ENCODE results near the gene TNS3. TPM values are rescaled to one million over a fixed set of nuclear protein-coding genes. Genes with fewer than 3 reads are reported as not detected.

TNS3 gene
- total RNA-seq, 1 experiment from 2014 or later, result 143 TPM

DNA sequence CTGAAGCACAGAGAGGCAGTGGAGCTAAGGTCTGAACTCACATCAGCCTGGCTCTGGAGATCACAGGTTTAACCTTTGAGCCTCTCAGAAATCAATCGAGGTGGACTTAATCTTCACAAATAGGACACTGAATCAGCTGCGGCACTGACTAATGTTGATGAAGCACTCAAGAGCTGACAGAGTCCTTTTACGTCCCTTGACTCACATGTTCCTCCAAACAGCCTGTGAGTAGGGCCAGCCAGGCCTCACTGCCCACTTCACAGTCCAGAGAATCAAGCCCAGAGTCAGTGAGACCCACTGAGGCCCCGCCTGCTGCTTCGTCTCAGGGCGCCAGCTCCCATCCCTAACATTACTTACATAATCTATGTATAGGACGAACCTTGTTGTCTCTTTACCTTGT lies 63.1 kb downstream of the TNS3 start:
- DNase-seq, result no peak
- no peak overlapping the region for H3K4me3 ChIP-seq
- H3K36me3 ChIP-seq (ENCODE audit: low read depth), result peaks cover 72% of the 10 kb centered on the region
- ChIA-PET CTCF (no interaction called here), POLR2A (ENCODE audit: unreplicated experiment) (no interaction called here)
- H2AFZ ChIP-seq, result no peak overlapping the region
- peaks cover 98% of the 10 kb centered on the region for H3K79me2 ChIP-seq (ENCODE audit: low read depth)
- H4K20me1 ChIP-seq (ENCODE audit: insufficient read depth), result peaks cover 91% of the 10 kb centered on the region
- BruUV-seq (replicated peaks), result no TSS peak
- no peak overlapping the region for H3K4me2 ChIP-seq
- H3K9me2 ChIP-seq (ENCODE audit: insufficient read depth), result no peaks in the 10 kb centered on the region
- intact Hi-C loops (cut with micrococcal nuclease; ENCODE audit: unreplicated experiment), result no loop called here
- H3K9me3 ChIP-seq (ENCODE audit: insufficient read depth, low read depth), result no peaks in the 10 kb centered on the region
- H3K27me3 ChIP-seq (ENCODE audit: insufficient read depth, low read depth), result no peaks in the 10 kb centered on the region
- peaks cover 16% of the 10 kb centered on the region for H3K4me1 ChIP-seq (replicated peaks; ENCODE audit: insufficient read depth)
- TF ChIP-seq CTCF (conservative IDR thresholded peaks at IDR 0.05) (no peak), EZH2 (IDR thresholded peaks at IDR 0.05; ENCODE audit: low read depth) (no peak)
- no peak overlapping the region for H3K27ac ChIP-seq
- H3F3A ChIP-seq (ENCODE audit: insufficient read depth, low read depth), result peaks cover 66% of the 10 kb centered on the region; the same call in 1 of the 2 replicates

DNA sequence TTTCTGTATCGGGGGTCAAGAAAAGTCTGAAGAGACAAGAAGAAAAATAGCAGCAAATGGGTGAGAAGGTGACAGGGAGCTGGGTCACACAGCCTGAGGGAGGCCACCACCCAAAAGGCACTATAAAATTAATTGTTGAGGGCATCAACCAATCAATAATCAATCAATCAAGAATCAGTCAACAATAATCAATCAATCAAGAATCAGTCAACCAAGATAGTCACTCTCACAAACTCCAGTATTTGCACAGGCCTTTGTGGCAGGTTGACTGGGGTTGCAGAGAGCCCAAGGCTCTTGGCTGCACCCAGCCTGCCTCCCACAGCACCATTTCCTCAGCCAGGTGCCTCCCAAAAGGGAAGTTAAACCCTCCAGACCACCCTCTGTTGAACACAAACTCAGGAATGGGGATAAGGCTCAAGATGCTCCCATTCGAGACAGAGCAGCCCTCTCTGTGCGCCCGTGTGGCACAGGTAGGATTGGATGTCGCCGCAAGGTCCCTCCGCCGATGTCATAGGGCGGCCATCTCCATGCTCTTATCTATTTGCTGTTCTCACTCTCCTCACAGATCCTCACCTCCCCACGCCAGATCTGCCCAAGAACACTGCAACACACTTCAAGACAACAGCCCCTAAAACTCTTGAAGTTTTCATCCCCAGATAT lies 64.0 kb downstream of the TNS3 start:
- intact Hi-C loops (cut with micrococcal nuclease; ENCODE audit: unreplicated experiment), result no loop called here
- no TSS peak for BruUV-seq (replicated peaks)
- H3K27ac ChIP-seq, result no peak overlapping the region
- H3K9me3 ChIP-seq (ENCODE audit: insufficient read depth, low read depth), result no peaks in the 10 kb centered on the region
- H3K79me2 ChIP-seq (ENCODE audit: low read depth), result peaks cover 97% of the 10 kb centered on the region
- peaks cover 69% of the 10 kb centered on the region for H3F3A ChIP-seq (ENCODE audit: insufficient read depth, low read depth)
- H3K4me1 ChIP-seq (replicated peaks; ENCODE audit: insufficient read depth), result peaks cover 24% of the 10 kb centered on the region
- CTCF ChIA-PET, result no interaction called here
- H3K36me3 ChIP-seq (ENCODE audit: low read depth), result peaks cover 68% of the 10 kb centered on the region
- TF ChIP-seq EZH2 (IDR thresholded peaks at IDR 0.05; ENCODE audit: low read depth), result no peak
- no peak for TF ChIP-seq CTCF (conservative IDR thresholded peaks at IDR 0.05)
- H3K9me2 ChIP-seq (ENCODE audit: insufficient read depth), result no peaks in the 10 kb centered on the region
- no peak overlapping the region for H3K4me3 ChIP-seq
- DNase-seq, result no peak
- no peak overlapping the region for H2AFZ ChIP-seq
- H3K4me2 ChIP-seq, result no peak overlapping the region
- no peaks in the 10 kb centered on the region for H3K27me3 ChIP-seq (ENCODE audit: insufficient read depth, low read depth)
- POLR2A ChIA-PET (ENCODE audit: unreplicated experiment), result no interaction called here
- peaks cover 91% of the 10 kb centered on the region for H4K20me1 ChIP-seq (ENCODE audit: insufficient read depth)

DNA sequence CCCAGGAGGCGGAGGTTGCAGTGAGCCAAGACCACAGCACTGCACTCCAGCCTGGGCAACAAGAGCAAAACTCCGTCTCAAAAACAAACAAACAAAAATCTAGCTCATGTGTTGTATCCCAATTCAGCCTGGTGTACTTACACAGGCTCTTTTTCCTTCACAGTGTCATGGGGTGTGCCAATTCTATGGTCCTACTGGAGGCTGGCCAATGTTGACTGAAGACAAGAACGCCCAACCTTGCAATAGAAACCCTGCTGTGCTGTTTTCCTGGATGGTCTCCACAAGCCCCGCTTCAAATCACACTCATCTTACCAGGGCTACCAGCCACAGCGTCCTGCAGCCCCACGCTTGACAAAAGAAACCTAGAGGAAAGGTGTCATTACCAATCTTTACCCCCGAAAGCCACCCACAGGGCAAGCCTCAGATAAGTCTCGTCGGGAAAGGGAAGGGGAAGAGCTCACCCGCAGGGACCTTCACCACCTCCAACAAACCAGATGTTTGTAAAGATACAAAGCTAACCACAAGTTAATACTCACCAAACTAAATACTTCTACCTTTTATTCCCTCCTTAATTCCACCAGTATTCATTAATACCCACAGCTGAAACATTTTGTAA lies 64.8 kb downstream of the TNS3 start:
- peaks cover 76% of the 10 kb centered on the region for H3F3A ChIP-seq (ENCODE audit: insufficient read depth, low read depth)
- peaks cover 99% of the 10 kb centered on the region for H3K79me2 ChIP-seq (ENCODE audit: low read depth)
- no peak overlapping the region for H3K4me3 ChIP-seq
- DNase-seq, result no peak
- peaks cover 95% of the 10 kb centered on the region for H4K20me1 ChIP-seq (ENCODE audit: insufficient read depth)
- H3K27ac ChIP-seq, result no peak overlapping the region
- H3K4me2 ChIP-seq, result no peak overlapping the region
- H3K9me2 ChIP-seq (ENCODE audit: insufficient read depth), result no peaks in the 10 kb centered on the region
- no TSS peak for BruUV-seq (replicated peaks)
- no peaks in the 10 kb centered on the region for H3K27me3 ChIP-seq (ENCODE audit: insufficient read depth, low read depth)
- peaks cover 33% of the 10 kb centered on the region for H3K4me1 ChIP-seq (replicated peaks; ENCODE audit: insufficient read depth)
- peaks cover 63% of the 10 kb centered on the region for H3K36me3 ChIP-seq (ENCODE audit: low read depth)
- no peak overlapping the region for H2AFZ ChIP-seq
- POLR2A ChIA-PET (ENCODE audit: unreplicated experiment), result no interaction called here
- CTCF ChIA-PET, result no interaction called here
- H3K9me3 ChIP-seq (ENCODE audit: insufficient read depth, low read depth), result no peaks in the 10 kb centered on the region
- TF ChIP-seq EZH2 (IDR thresholded peaks at IDR 0.05; ENCODE audit: low read depth) (no peak), CTCF (conservative IDR thresholded peaks at IDR 0.05) (no peak)
- intact Hi-C loops (cut with micrococcal nuclease; ENCODE audit: unreplicated experiment), result no loop called here
